Epithelial cell of esophagus (primary cell): ENCODE data around the gene RAD51B.
A peak's percentile ranks its signal among the peaks of the same experiment; 100 is the strongest.
"Not testable (repeated sequence)": the region's sequence is repeated elsewhere in the genome, so short reads cannot be mapped to it uniquely, and the experiment has no call there.

Experiments
- DNase-seq: peaks from one replicate; pipeline ENCODE4 v3.0.0; 2010; ENCODE audit warnings: low read depth
- H3K4me3 ChIP-seq: 2 replicates; pipeline ENCODE4 v1.5.1; 2011; ENCODE audit warnings: mild to moderate bottlenecking, low read length, control low read depth
- CTCF ChIP-seq: IDR thresholded peaks from 2 replicates; pipeline ENCODE4 v1.5.1; 2011; ENCODE audit warnings: low read depth, mild to moderate bottlenecking, low read length, control low read depth, inconsistent platforms; ENCODE audit not compliant: insufficient read depth; ENCODE audit errors: missing control alignments

The RAD51B gene

GRCh38 chr14:67815573-67816225 lies 3.9 kb upstream of the RAD51B start:
- peak; percentile 53 for DNase-seq
- TF ChIP-seq CTCF = no peak
- H3K4me3 ChIP-seq = peak overlapping the region; percentile 85

GRCh38 chr14:67816326-67817002 lies 3.1 kb upstream of the RAD51B start, which contains the start of gene ZFYVE26:
ZFYVE26 (minus strand) TSS chr14:67816590; CDS start chr14:67815963, 627 bp downstream.
- TF ChIP-seq CTCF = no peak
- H3K4me3 ChIP-seq = peak within 1 kb of the TSS; percentile 85
- peak; percentile 97 for DNase-seq

GRCh38 chr14:67817750-67818438 lies 1.7 kb upstream of the RAD51B start:
- no peak for TF ChIP-seq CTCF
- no peak for DNase-seq
- no peak overlapping the region for H3K4me3 ChIP-seq

GRCh38 chr14:67818476-67818875 lies 1.1 kb upstream of the RAD51B start:
- not testable (repeated sequence) for DNase-seq

GRCh38 chr14:67820428-67820971 lies 921 bp downstream of the RAD51B start:
- peak overlapping the region; percentile 98 for H3K4me3 ChIP-seq
- DNase-seq = peak; percentile 29
- no peak for TF ChIP-seq CTCF

More at GRCh38 chr14:67818476-67818875, 1.1 kb upstream of the RAD51B start:
- not testable (repeated sequence) for H3K4me3 ChIP-seq

GRCh38 chr14:67821121-67821520 lies 1.5 kb downstream of the RAD51B start:
- no peak for DNase-seq
- TF ChIP-seq CTCF = no peak
- no peak overlapping the region for H3K4me3 ChIP-seq

GRCh38 chr14:67831113-67831512 lies 11.5 kb downstream of the RAD51B start:
- H3K4me3 ChIP-seq = no peak overlapping the region
- TF ChIP-seq CTCF = no peak
- no peak for DNase-seq
